ENCODE measurements around the gene PLCH1.

The PLCH1 gene

DNA sequence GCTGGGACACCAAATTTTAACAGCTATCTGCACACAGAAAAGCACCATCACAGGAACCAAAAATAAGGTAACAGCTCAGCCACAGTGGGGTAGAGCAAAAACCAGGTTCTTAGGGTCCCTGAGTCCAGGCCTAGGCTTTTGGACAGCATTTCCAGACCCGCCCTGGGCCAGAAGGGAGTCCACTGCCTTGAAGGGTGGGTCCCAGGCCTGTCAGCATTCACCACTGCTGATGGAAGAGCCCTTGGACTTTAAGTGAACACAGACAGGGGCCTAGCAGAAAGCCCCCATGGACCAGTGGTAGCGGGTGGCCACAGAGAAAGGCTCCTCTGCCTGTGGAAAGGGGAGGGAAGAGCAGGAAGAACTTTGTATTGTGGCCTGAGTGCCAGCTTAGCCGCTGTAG, 56.4 kb downstream of the PLCH1 start:
- DNase-seq (ENCODE audit: low read depth): no peak

DNA sequence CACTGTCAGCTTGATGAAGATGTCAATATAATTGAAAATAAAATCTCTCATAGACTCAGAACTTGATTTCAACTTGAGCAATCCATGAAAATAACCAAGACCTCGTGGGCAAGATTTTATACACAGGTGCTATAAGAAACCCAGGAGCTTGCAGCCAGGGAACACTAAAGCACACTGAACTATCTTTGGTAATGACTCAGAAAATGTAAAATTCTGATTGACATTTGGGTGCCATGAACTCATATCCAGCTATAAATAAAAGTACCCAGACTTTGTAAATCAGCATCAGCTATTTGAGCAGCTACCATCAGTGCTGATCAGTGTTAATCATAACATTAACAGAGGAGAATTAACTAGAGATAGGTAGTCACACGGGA, 61.5 kb downstream of the PLCH1 start:
- DNase-seq (ENCODE audit: low read depth): no peak

DNA sequence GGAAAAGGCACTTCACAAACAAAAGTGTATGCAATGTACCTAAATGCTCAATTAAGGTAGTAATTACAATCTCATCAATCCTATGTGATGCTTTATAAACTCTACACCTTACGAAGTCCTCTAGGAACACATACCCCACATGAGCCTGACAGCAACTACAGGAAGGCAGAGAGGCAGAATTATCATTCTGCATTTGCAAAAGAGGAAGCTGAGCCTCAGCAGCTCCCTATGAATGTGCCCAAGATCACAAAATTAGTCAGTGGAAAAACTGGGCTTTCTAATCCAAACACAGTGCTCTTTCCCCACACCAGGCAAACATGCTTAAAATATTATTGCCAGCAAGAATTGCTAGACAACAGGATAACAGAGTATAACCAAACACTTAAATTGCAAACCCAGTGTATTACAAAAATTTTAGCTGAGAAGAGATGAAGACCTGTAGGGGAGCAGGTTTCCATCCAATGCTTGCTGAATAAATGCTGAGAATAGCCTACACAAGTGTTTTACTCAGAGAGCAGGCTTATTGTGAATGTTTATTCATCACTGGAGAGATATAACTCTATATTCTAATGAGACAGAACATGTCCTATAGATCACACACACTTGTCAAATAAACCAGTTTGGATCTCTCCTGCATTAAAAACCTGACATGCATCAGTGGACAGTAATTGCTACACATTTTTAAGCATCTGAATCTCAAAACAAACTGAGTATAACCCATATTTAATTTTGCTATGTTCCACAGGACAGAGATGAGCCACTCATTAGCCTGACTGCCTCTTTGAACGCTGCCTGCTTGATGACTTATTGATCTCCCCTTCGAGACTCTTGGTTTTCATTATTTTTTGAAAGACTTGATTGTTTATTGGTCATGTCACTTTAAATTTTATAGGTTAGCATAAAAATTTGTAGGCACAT, 62.2 kb downstream of the PLCH1 start:
- no peak for DNase-seq (ENCODE audit: low read depth)

DNA sequence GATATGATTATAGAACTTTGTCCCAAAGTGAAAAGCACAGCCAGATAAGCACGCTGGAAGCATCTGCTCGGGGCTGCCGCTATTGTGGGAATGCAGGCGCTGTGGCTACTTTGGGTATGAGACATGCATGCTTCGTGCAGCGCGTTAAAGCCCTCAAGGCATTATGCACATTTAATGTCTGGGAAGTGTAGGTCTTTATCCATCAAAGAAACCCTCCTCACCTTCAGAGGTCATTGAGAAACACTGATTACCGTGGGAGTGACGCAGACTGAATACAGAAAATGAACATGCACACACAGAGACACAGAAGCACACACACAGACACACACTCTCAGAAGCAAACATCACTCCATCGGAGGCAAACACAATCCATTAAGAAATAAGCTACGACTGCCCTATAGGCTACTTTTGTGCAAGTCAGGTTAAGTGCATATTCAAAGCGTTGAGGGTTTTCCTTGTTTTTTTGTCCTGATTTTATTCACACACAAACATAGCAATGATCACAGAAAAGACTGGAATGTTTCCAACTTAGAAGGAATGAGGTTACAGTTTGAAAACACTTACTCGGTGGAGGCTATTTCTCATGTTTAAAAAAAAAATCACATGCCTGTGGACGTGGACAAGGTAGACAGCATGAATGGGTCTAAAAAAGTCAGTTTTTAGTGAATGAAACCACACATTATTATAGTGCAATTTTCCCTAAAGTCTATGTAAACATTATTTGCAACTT, 68.5 kb downstream of the PLCH1 start:
- peak; percentile 17 for DNase-seq (ENCODE audit: low read depth)

DNA sequence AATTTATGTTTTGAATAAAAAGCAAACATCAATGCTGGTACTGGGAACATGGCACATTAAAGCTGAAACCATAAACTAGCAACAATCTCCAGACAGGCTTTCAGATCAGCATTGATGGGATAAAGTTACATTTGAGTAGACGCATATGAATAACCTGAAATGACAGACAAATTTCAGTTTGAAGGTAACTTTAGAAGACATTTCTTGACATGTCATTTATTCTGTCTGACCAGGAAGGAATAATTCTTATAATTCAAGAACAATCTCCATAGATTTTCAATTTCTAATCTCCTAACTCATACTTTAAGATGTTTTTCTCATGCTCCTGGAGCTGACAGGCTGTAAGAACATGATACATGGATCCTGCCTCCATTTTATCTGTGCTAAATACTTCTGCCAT, 69.8 kb downstream of the PLCH1 start:
- no peak for DNase-seq (ENCODE audit: low read depth)

GRCh38 chr3:155673421-155673820, 71.5 kb downstream of the PLCH1 start:
- DNase-seq (ENCODE audit: low read depth): no peak

GRCh38 chr3:155670335-155670734, 74.5 kb downstream of the PLCH1 start:
- DNase-seq (ENCODE audit: low read depth): no peak

DNA sequence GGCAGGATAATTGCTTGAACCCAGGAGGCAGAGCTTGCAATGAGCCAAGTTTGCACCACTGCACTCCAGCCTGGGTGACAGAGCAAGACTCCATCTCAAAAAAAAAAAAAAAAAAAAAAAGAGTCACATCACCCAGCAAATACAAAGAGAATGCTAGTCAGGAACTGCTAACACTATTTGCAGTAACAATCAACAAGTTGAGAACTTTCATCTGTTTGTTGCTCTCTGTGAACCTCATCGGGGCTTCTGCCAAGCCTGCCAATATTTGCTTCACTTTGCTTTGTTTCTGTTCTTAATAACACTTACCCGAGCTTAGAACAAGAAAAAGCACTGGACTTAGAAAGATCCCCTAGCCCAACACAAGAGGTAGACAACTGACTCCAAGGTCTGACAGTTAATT, 76.9 kb downstream of the PLCH1 start:
- no peak for DNase-seq (ENCODE audit: low read depth)

DNA sequence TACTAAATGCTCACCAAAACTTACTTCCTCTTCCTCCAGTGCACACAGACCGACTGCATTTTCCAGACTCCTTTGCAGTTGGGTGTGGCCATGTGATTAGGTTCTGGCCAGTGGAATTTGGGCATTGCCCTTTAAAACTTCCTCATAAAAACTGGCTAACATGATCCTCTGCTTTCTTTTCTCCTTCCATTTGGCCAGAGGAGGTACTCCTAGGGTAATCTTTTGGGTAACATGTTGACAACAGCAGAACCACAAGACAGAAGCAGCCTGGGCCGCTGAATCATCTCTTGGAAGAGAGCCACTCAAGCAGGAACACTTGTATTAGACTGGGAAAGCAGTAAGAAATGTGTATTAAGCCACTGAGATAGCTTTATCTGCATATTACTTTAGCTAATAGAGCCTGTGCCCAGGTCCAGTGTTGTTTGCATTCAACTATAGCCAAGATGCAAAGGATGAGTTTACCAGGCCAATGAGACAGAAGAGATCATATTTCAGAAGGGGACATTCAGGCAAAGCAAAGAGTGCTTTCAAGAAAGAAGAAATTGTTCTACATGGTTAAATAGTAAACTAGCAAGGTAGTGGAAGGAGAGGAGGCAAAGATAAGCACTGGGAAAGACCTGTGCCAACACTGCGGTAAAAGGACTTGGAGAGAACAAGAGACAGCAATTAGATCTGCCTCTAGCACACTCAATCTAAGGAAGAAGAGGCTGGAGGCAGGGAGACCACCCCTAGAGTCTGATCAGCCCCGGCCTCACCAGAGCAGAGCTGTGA, 79.8 kb downstream of the PLCH1 start:
- peak; percentile 86 for DNase-seq (ENCODE audit: low read depth)

- no peak for DNase-seq (ENCODE audit: low read depth)
These were observed 81.2 kb downstream of the PLCH1 start for GRCh38 chr3:155663467-155664212.

- DNase-seq (ENCODE audit: low read depth): no peak
These were observed 83.1 kb downstream of the PLCH1 start for GRCh38 chr3:155661760-155662159.

- no peak for DNase-seq (ENCODE audit: low read depth)
These were observed 83.8 kb downstream of the PLCH1 start for GRCh38 chr3:155661042-155661441.

DNA sequence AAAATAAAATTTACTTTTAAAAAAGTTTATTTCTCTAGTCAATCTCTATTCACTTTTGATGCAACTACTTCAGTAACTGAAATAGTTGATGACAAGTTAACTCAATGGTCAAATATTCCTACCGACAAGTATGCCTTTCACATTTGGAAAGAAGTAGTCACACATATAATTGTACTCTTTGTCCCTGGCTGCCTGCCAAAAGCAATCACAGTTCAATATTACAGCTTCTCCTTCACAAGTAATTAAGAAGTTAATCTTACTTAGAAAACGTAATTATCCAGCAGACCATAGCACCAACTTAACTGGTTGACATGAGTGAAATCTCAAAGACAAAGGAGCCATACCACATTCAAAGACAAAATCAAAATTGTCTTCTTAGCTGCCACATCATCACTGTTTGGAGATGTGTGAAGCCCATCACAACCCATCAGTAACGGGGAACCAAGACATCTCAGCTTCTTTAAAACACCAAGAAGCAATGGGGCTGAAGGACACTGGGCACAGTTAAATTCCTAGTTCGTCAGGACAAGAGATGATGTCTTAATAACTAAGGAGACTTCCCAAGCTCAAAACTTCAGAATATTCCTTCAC, 86.1 kb downstream of the PLCH1 start:
- DNase-seq (ENCODE audit: low read depth): no peak

DNA sequence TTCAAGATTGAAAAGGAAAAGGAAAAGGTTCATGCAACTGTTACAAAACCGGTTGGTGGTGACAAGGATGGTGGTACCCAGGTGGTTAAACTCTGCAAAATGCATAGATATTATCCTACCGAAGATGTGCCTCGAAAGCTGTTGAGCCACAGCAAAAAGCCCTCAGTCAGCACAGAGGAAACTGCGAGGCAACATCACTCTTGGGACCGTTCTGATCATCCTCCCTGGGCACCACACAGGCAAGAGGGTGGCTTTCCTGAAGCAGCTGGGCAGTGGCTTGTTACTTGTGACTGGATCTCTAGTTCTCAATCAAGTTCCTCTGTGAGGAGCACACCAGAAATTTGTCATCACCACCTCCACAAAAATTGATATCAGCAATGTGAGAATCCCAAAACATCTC, 86.9 kb downstream of the PLCH1 start:
- DNase-seq (ENCODE audit: low read depth): no peak

DNA sequence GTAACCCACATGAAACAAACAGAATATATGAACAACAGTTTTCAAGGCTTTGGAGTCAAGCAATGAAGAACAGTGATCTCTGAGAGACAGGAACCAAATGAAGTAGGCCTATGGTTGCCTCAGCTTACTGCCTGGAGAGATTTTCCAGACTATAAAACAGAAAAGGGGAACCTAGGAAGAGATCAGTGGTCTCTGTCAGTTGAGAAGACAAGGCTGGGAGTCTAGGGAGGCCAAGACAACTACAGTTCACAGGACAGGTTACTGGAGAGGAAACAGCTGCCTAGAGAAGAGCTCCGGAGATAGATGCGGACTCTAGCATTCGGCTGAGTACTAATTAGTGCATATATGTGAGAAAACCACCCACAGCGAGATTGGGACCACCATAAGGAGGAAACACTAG, 87.7 kb downstream of the PLCH1 start:
- DNase-seq (ENCODE audit: low read depth): no peak

GRCh38 chr3:155656466-155656865, 88.4 kb downstream of the PLCH1 start:
- DNase-seq (ENCODE audit: low read depth): no peak

DNA sequence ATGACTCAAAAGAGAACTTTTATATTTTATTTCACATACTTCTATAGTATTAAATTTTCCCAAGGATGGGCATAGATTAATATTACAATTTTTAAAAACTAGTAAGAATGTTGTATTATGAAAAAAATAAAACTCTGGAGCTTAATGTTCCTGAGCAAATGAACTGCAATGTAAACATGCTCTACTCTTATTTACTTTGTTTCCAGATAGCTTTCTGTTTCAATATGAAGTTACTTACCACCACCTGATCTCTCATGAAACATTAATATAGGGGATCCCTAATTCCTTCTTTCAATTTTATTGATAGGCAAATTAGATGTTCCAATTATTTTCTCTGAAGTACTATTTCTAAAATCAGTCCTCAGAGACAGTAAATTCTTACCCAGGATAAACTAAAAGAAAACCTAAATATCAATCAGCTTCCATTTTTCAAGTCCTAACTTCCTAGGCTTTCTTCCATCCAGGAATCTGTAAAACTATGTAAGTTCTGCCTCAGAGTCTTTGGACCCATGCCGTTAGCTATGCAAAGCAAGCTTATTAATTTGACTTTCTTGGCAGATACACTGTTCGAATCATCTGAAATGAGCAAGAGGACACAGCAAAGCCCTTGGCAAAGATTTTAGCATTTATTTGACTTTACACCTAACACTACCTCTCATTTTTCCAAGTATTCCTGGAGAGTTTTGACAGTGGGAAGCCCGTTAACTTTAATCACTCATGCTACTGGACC, 93.2 kb downstream of the PLCH1 start:
- DNase-seq (ENCODE audit: low read depth): no peak

- DNase-seq (ENCODE audit: low read depth): no peak
These were observed 96.8 kb downstream of the PLCH1 start for GRCh38 chr3:155648013-155648591.

DNA sequence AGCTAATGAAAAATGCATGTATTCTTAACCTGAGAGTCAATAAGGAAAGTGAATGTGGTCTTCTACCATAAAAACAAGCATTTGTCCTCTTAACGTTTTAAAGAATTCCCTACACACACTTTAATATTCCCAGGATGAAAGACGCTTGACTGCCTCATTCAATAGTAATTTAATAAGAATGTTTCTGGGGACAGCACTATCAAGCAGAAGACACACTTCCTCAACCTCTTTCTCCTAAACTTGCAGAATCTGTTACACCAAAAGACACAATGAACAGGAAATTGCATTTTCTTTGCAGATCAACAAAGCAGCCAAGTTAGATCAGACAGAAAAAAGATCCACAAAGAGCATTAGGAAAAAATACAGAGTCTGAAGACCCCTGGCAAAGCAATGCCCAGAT, 97.7 kb downstream of the PLCH1 start:
- no peak for DNase-seq (ENCODE audit: low read depth)

- no peak for DNase-seq (ENCODE audit: low read depth)
These were observed 98.2 kb downstream of the PLCH1 start for GRCh38 chr3:155646669-155647068.

- DNase-seq (ENCODE audit: low read depth): no peak
These were observed 98.7 kb downstream of the PLCH1 start for GRCh38 chr3:155646128-155646527.
